HepG2 (cell line): ENCODE measurements around the gene UBL4B. TPM values are rescaled to one million over a fixed set of nuclear protein-coding genes. Genes with fewer than 3 reads are reported as not detected.

Source experiments
- AKAP8 ChIP-seq: sonication (generic); formaldehyde crosslinking; IDR thresholded peaks from 2 replicates; pipeline ENCODE4 v1.5.1; 2020; ENCODE audit warnings: mild to moderate bottlenecking, missing genetic modification reagents
- BORCS8-MEF2B ChIP-seq: sonication (generic); formaldehyde crosslinking; IDR thresholded peaks from 2 replicates; pipeline ENCODE4 v1.8.0; 2022; ENCODE audit warnings: mild to moderate bottlenecking, missing genetic modification reagents
- ERF ChIP-seq: IDR thresholded peaks from 2 replicates; pipeline ENCODE4 v1.6.1; 2018; ENCODE audit warnings: missing biosample characterization, missing genetic modification reagents
- FOSL2 ChIP-seq: sonication (generic); formaldehyde crosslinking; IDR thresholded peaks from 2 replicates; pipeline ENCODE4 v1.4.0; 2020; ENCODE audit warnings: missing genetic modification reagents
- KLF16 ChIP-seq, 2 experiments: sonication (generic) in 1 of 2; formaldehyde crosslinking in 1 of 2; IDR thresholded peaks; 2 replicates each; pipeline versions ENCODE4 v1.6.1 to v1.8.0; 2016 to 2023; ENCODE audit warnings: missing genetic modification reagents in 2 of 2, missing compliant biosample characterization in 1 of 2
- MLXIP ChIP-seq: sonication (generic); formaldehyde crosslinking; IDR thresholded peaks from 2 replicates; pipeline ENCODE4 v1.9.0; 2021; ENCODE audit warnings: missing genetic modification reagents, borderline replicate concordance
- NCOA5 ChIP-seq: sonication (generic); formaldehyde crosslinking; IDR thresholded peaks from 2 replicates; pipeline ENCODE4 v1.4.0; 2020; ENCODE audit warnings: missing genetic modification reagents
- NFE2 ChIP-seq: sonication (generic); formaldehyde crosslinking; IDR thresholded peaks from 2 replicates; pipeline ENCODE4 v1.4.0; 2020; ENCODE audit warnings: missing genetic modification reagents
- ZNF451 ChIP-seq: sonication (generic); formaldehyde crosslinking; IDR thresholded peaks from 2 replicates; pipeline ENCODE4 v1.5.0; 2020; ENCODE audit warnings: mild to moderate bottlenecking, missing genetic modification reagents
- ZNF570 ChIP-seq: sonication (generic); formaldehyde crosslinking; IDR thresholded peaks from 2 replicates; pipeline ENCODE4 v1.4.0; 2020; ENCODE audit warnings: mild to moderate bottlenecking, missing genetic modification reagents, borderline replicate concordance
- ZNF598 ChIP-seq: sonication (generic); formaldehyde crosslinking; IDR thresholded peaks from 2 replicates; pipeline ENCODE4 v1.5.1; 2020; ENCODE audit warnings: mild to moderate bottlenecking, missing genetic modification reagents, borderline replicate concordance
- ZNF646 ChIP-seq: sonication (generic); formaldehyde crosslinking; IDR thresholded peaks from 2 replicates; pipeline ENCODE4 v1.9.0; 2021; ENCODE audit warnings: mild to moderate bottlenecking, missing genetic modification reagents
- ZNF710 ChIP-seq: sonication (generic); formaldehyde crosslinking; IDR thresholded peaks from 2 replicates; pipeline ENCODE4 v1.5.0; 2020; ENCODE audit warnings: mild to moderate bottlenecking, missing genetic modification reagents, borderline replicate concordance
- ZXDC ChIP-seq: sonication (generic); formaldehyde crosslinking; IDR thresholded peaks from 2 replicates; pipeline ENCODE4 v1.5.0; 2020; ENCODE audit warnings: mild to moderate bottlenecking, missing genetic modification reagents
- polyA plus RNA-seq, 8 experiments: library from polyadenylated mRNA; depleted of rRNA in 3 of 8; stranded (reverse) in 7 of 8; unstranded in 1 of 8; fragments of >200 nt; fragmentation: Illumina TruSeq in 4 of 8; extraction: Trizol in 4 of 8; gene quantifications; 2 replicates each; pipeline versions ENCODE4 v1.2.1 to v1.2.3, GENCODE V29; 2011 to 2016; ENCODE audit warnings: low read depth in 4 of 8, missing spikeins in 1 of 8, mixed read lengths in 1 of 8; ENCODE audit not compliant: insufficient read depth in 1 of 8
- total RNA-seq, 5 experiments: library from RNA; depleted of rRNA; stranded (reverse); fragments of >200 nt; fragmentation: Illumina TruSeq; extraction: Trizol; gene quantifications; 2 replicates each; pipeline ENCODE4 v1.2.3, GENCODE V29; 2016; ENCODE audit warnings: low read depth in 1 of 5

UBL4B gene
- total and polyA plus RNA-seq, 2 of the 13 experiments (the other 11 are each of a cell fraction or from before 2014, with no cell fraction given): not detected

GRCh38 chr1:110155878-110156522 lies 43.8 kb downstream of the UBL4B start (continued):
- no peak for TF ChIP-seq MLXIP (CRISPR knock-in tag)
- TF ChIP-seq ZNF646: no peak
- TF ChIP-seq AKAP8 (CRISPR knock-in tag): no peak
- no peak for TF ChIP-seq NFE2
- TF ChIP-seq ZNF710 (CRISPR knock-in tag): no peak
- TF ChIP-seq ZXDC (CRISPR knock-in tag): no peak
- peak in 1 of 2 experiments; percentile 51; a peak in 1 of 4 replicates for TF ChIP-seq KLF16 (CRISPR knock-in tag; IDR thresholded peaks at IDR 0.05)
- no peak for TF ChIP-seq ZNF451 (CRISPR knock-in tag)
- TF ChIP-seq NCOA5: no peak
- TF ChIP-seq ZNF570 (CRISPR knock-in tag): no peak
- peak; percentile 87 for TF ChIP-seq BORCS8-MEF2B
- peak; percentile 62; the same call in 1 of the 2 replicates for TF ChIP-seq ERF (CRISPR knock-in tag)
- no peak for TF ChIP-seq ZNF598
- TF ChIP-seq FOSL2 (CRISPR knock-in tag): peak; percentile 46; the same call in 1 of the 2 replicates
